ENCODE results near the gene VARS2. TPM values are rescaled to one million over a fixed set of nuclear protein-coding genes. Genes with fewer than 3 reads are reported as not detected.
A peak's percentile ranks its signal among the peaks of the same experiment; 100 is the strongest.

Gene VARS2
- total RNA-seq (41.0 and 41.6 TPM in 2 replicates), polyA plus RNA-seq (27.1 and 34.5 TPM in 2 replicates), polyA minus RNA-seq (19.3 and 29.8 TPM in 2 replicates)
- 20.1 TPM for total RNA-seq (2013)

DNA sequence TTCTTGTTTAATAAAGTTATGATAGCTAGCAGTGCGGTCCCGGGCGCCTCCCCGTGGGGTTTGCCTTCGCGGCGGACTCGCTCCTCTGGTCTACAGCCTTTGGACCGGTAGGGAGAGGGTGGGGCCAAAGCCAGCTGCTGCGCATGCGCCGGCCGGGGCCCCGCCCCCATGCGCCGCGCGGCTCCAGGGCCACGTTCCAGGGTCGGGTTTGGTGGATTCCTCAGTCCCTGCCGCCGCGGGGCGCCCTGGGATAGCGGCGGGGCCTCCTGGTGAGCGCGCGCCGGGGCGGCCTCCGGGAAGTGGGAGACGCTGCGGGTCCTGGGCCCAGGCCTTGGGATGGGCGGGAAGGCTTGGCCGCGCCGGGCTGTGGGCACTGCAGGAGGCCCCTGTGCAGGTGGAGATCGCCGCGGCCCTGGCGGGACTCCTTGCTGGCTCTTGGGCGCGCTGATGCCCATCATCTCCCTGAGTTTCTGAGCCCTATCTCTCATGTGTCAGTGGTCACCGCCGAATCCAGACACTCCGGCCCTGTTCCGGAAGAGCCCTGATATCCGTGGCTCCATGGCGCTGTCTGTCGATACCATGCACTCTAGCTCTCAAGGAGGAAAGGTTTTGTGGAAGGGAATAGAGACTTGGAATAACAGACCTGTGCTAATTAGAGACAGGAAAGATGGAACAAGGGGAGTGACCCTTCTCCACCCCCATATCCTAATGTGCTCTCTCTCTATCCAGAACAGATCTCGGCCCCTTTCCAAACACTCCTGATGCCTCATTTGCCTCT lies at the start of gene VARS2:
Gene VARS2 (plus strand): TSS at position 163 of the 778 bp plus-strand sequence. CDS start 599 bp downstream, at position 762.
- DNase-seq = peak; percentile 92
- Histone ChIP-seq H3K4me1 (ENCODE audit: control insufficient read depth in 2 of 2, insufficient read depth in 2 of 2, low read length in 2 of 2) (peaks cover 11 to 20% of the 10 kb centered on the region in 2 donors), H3K36me3 (replicated peaks in 1 of 2; ENCODE audit: control extremely low read depth in 1 of 2, control insufficient read depth in 1 of 2, extremely low read depth in 1 of 2, insufficient read depth in 2 of 2, low read length in 1 of 2) (peaks cover 0 to 46% of the 10 kb centered on the region in 2 experiments), H3K4me3 (ENCODE audit: control extremely low read depth in 1 of 5, extremely low read depth in 1 of 5, insufficient read depth in 1 of 5, low read depth in 2 of 5, low read length in 4 of 5) (peak within 1 kb of the TSS; percentile 27 to 84 (median 78)), H3K79me2 (ENCODE audit: control insufficient read depth, insufficient read depth, low read length) (no peaks in the 10 kb centered on the region), H4K20me1 (ENCODE audit: control insufficient read depth, insufficient read depth, low read length, poor library complexity, severe bottlenecking) (no peaks in the 10 kb centered on the region), H3K27ac (ENCODE audit: low read length in 2 of 2) (peak within 1 kb of the TSS; percentile 24 to 78), H3K9me3 (ENCODE audit: control extremely low read depth in 1 of 3, control insufficient read depth in 2 of 3, insufficient read depth in 1 of 3, low read length in 2 of 3) (no peaks in the 10 kb centered on the region), H3K9ac (ENCODE audit: low read length) (peak within 1 kb of the TSS; percentile 82), H3K27me3 (replicated peaks in 1 of 4; ENCODE audit: control extremely low read depth in 1 of 4, control insufficient read depth in 3 of 4, insufficient read depth in 4 of 4, low read length in 3 of 4) (no peaks in the 10 kb centered on the region), H2AFZ (ENCODE audit: insufficient read depth, low read depth, low read length, poor library complexity, severe bottlenecking) (peak within 1 kb of the TSS; percentile 99), H3K4me2 (replicated peaks; ENCODE audit: low read depth, low read length, poor library complexity, severe bottlenecking) (peak within 1 kb of the TSS; percentile 95)
- ATAC-seq (ENCODE audit: low read depth) = peak; percentile 96
- POLR2A ChIA-PET = interaction anchor here (0.8 to 1.7 kb wide), 3 partner anchors 30 to 242 kb away, joined by 3 to 18 read pairs (median 3); partner anchors contain the start of genes DDR1 and DHX16
- Mint-ChIP-seq H3K9me3 (ENCODE audit: insufficient read depth) (no peaks in the 10 kb centered on the region), H3K4me1 (peaks cover 24% of the 10 kb centered on the region), H3K4me3 (peak within 1 kb of the TSS; percentile 90), H3K27me3 (no peaks in the 10 kb centered on the region), H3K27ac (peak within 1 kb of the TSS; percentile 88)
- WGBS (ENCODE audit: insufficient coverage) = 2% methylated on average over 52 of the region's 52 CpGs
- intact Hi-C loops (cut with micrococcal nuclease) = loop anchor here (1.0 to 5.0 kb wide), 4 partner anchors 86 to 173 kb away; partner anchors contain the start of genes FLOT1 and IER3
- TF ChIP-seq EZH2 (IDR thresholded peaks at IDR 0.05; ENCODE audit: borderline replicate concordance, insufficient read depth, low read depth, low read length, poor library complexity, severe bottlenecking) (no peak), CTCF (IDR thresholded peaks at IDR 0.05) (peak; percentile 20)
- CTCF ChIA-PET = interaction anchor here (0.6 to 6.3 kb wide), 25 partner anchors 9 to 558 kb away, joined by 3 to 87 read pairs (median 5); partner anchors contain the start of gene DDR1

Data from B cell (primary cell).